IPS-20b (cell line): ENCODE results near the gene RPAIN.
A peak's percentile ranks its signal among the peaks of the same experiment; 100 is the strongest.

ENCODE experiments used
- H3K27ac ChIP-seq: one replicate; pipeline ENCODE4 v1.5.1; 2013; ENCODE audit warnings: low read length
- H3K27me3 ChIP-seq: 2 replicates; pipeline ENCODE4 v1.6.1; 2013; ENCODE audit warnings: mild to moderate bottlenecking, low read length, inconsistent platforms; ENCODE audit not compliant: insufficient read depth
- H3K36me3 ChIP-seq: 2 replicates; pipeline ENCODE4 v1.6.1; 2013; ENCODE audit warnings: low read depth, mild to moderate bottlenecking, inconsistent platforms, low read length, moderate library complexity; ENCODE audit not compliant: insufficient read depth
- H3K4me1 ChIP-seq: 2 replicates; pipeline ENCODE4 v1.6.1; 2013; ENCODE audit warnings: mild to moderate bottlenecking, control low read depth, inconsistent platforms, low read length, moderate library complexity; ENCODE audit not compliant: insufficient read depth
- H3K4me3 ChIP-seq: 2 replicates; pipeline ENCODE4 v1.5.1; 2013; ENCODE audit warnings: mild to moderate bottlenecking, low read length, inconsistent platforms
- H3K9ac ChIP-seq: 2 replicates; pipeline ENCODE4 v1.6.1; 2013; ENCODE audit warnings: low read depth, mild to moderate bottlenecking, inconsistent platforms, low read length, moderate library complexity
- H3K9me3 ChIP-seq: 2 replicates; pipeline ENCODE4 v1.6.1; 2013; ENCODE audit warnings: mild to moderate bottlenecking, low read depth, low read length, inconsistent platforms; ENCODE audit not compliant: insufficient read depth

Gene RPAIN, protein sequence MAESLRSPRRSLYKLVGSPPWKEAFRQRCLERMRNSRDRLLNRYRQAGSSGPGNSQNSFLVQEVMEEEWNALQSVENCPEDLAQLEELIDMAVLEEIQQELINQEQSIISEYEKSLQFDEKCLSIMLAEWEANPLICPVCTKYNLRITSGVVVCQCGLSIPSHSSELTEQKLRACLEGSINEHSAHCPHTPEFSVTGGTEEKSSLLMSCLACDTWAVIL

DNA sequence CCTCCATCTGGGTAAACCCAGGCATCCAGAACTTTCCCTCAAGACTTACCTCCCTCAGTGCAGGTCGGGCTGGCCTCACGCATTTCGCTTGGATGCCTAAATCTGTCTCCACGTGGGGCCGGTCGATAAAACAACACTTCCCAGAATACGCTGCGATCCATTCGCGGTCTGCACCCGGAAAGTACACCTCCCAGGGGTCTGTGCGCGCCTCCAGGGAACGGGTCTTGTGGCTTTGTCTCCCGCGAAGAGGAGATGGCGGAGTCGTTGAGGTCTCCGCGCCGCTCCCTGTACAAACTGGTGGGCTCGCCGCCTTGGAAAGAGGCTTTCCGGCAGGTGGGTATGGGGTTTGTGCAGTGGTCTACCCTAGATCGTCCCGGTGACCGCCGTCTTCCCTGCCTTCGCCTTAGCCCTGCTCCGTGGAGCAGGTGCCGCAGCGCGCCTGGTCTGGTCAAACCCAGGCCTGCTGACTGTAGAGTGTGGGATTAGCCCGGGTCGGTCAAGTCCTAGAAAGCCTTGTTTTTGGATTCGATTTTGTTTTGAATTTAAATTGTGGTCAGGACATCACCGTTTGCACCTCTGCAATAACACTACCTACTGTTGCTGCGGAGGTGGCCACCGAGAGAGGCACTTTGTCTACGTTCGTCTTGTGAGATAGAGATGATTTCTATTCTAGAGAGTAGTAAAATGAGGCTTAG, at the start of gene RPAIN:
Gene RPAIN (plus strand): TSS at position 224 of the 695 bp plus-strand sequence. CDS start 29 bp downstream, at position 253.
- H3K4me3 ChIP-seq = peak within 1 kb of the TSS; percentile 100
- H3K9ac ChIP-seq = peak within 1 kb of the TSS; percentile 99
- no peaks in the 10 kb centered on the region for H3K4me1 ChIP-seq
- no peaks in the 10 kb centered on the region for H3K27me3 ChIP-seq
- H3K27ac ChIP-seq = peak within 1 kb of the TSS; percentile 96
- no peaks in the 10 kb centered on the region for H3K9me3 ChIP-seq
- peaks cover 63% of the 10 kb centered on the region for H3K36me3 ChIP-seq

DNA sequence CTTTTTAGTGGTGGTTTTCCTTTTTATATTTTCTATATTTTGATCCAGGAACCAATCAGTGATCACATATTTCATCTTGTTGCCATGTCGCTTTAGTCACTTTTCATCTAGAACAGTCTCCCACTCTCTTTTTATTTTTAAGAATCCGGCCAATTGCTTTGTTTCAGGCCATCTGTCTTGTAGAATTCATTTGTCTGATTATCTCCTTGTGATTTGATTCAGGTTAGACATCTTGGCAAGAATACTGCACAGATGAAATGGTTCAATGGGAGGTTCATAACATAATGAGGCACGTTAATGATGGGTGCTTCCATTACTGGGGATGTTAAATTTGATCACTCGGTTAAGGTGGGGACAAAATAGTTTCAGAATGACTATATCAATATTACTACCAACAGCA, 49.6 kb upstream of the RPAIN start:
- Histone ChIP-seq H3K36me3 (peaks cover 67% of the 10 kb centered on the region), H3K9me3 (no peaks in the 10 kb centered on the region), H3K4me1 (no peaks in the 10 kb centered on the region), H3K9ac (no peak overlapping the region), H3K27ac (no peak overlapping the region), H3K4me3 (no peak overlapping the region), H3K27me3 (no peaks in the 10 kb centered on the region)

- Histone ChIP-seq H3K4me1 (no peaks in the 10 kb centered on the region), H3K9ac (no peak overlapping the region), H3K36me3 (peaks cover 76% of the 10 kb centered on the region), H3K27me3 (no peaks in the 10 kb centered on the region), H3K4me3 (no peak overlapping the region), H3K27ac (no peak overlapping the region), H3K9me3 (no peaks in the 10 kb centered on the region)
Measured at GRCh38 chr17:5373112-5373511, 46.9 kb upstream of the RPAIN start.

- Histone ChIP-seq H3K27ac (no peak overlapping the region), H3K27me3 (no peaks in the 10 kb centered on the region), H3K9ac (no peak overlapping the region), H3K36me3 (peaks cover 91% of the 10 kb centered on the region), H3K4me1 (no peaks in the 10 kb centered on the region), H3K9me3 (no peaks in the 10 kb centered on the region), H3K4me3 (no peak overlapping the region)
Measured at GRCh38 chr17:5378566-5379207, 41.3 kb upstream of the RPAIN start.

DNA sequence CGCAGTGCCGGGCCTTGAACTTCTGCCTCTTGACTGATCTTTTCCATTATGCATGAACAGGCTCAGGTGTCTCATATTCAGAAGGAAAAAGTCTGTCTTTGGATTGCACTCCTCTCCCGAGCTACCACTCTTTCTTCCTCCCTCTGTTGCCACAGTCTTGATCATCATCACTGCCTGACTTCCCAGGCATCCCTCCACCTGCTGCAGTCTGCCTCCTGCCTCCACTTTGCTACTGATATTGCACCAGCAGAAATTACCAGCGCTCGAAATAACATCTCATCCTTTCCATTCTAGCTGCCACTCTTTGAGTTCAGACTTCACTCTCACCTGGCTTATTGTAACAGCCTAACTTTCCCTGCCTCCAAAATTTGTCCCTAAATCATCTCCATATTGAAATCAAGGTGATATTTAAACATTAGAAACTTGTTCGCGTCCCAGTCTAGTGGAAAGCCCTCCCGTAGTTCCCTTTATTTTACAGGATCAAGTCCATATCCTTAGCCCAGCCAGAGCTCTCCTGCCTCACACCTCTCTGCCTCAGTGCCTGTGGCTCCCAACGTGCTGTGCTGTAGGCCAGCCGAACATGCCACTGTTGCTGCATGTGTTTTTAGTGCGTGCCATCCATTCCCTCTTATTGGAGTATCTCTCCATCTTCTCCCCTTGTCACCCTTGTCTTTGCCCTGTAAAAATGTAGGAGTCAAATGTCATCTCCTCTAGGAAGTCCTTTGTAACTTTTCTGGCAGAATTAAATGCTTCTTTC, 40.5 kb upstream of the RPAIN start:
- no peaks in the 10 kb centered on the region for H3K9me3 ChIP-seq
- H3K9ac ChIP-seq = no peak overlapping the region
- H3K36me3 ChIP-seq = peaks cover 93% of the 10 kb centered on the region
- no peak overlapping the region for H3K27ac ChIP-seq
- H3K4me3 ChIP-seq = no peak overlapping the region
- H3K4me1 ChIP-seq = no peaks in the 10 kb centered on the region
- no peaks in the 10 kb centered on the region for H3K27me3 ChIP-seq

GRCh38 chr17:5380491-5381135, 39.4 kb upstream of the RPAIN start:
- no peaks in the 10 kb centered on the region for H3K4me1 ChIP-seq
- no peaks in the 10 kb centered on the region for H3K9me3 ChIP-seq
- no peaks in the 10 kb centered on the region for H3K27me3 ChIP-seq
- no peak overlapping the region for H3K27ac ChIP-seq
- no peak overlapping the region for H3K4me3 ChIP-seq
- H3K36me3 ChIP-seq = peaks cover 96% of the 10 kb centered on the region
- no peak overlapping the region for H3K9ac ChIP-seq

GRCh38 chr17:5381542-5381941, 38.4 kb upstream of the RPAIN start:
- Histone ChIP-seq H3K4me1 (no peaks in the 10 kb centered on the region), H3K4me3 (no peak overlapping the region), H3K27ac (no peak overlapping the region), H3K27me3 (no peaks in the 10 kb centered on the region), H3K36me3 (peaks cover 98% of the 10 kb centered on the region), H3K9me3 (no peaks in the 10 kb centered on the region), H3K9ac (no peak overlapping the region)

DNA sequence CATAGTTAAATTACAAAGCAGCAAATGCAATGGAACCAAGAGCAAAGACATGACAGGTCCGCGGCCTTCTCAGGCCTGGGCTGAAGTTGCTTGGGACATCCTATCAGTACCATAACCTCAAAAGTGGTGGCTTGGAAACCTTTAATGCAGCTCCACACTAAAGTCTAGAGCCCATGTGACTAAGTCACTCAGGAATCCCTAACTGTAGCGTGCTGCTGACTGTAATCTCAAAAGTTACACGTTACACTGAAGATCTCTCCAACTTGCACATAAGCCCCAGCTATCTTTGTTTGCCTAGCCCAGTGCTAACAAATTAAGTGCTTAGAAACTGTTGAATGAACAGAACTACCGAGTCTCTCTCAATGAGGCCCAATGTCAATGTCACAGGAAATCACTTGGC, 28.3 kb upstream of the RPAIN start:
- H3K4me3 ChIP-seq = no peak overlapping the region
- no peaks in the 10 kb centered on the region for H3K4me1 ChIP-seq
- no peak overlapping the region for H3K9ac ChIP-seq
- H3K27me3 ChIP-seq = no peaks in the 10 kb centered on the region
- H3K27ac ChIP-seq = no peak overlapping the region
- H3K9me3 ChIP-seq = no peaks in the 10 kb centered on the region
- H3K36me3 ChIP-seq = peaks cover 88% of the 10 kb centered on the region

GRCh38 chr17:5396612-5397011, 23.4 kb upstream of the RPAIN start:
- peaks cover 93% of the 10 kb centered on the region for H3K36me3 ChIP-seq
- no peaks in the 10 kb centered on the region for H3K4me1 ChIP-seq
- no peaks in the 10 kb centered on the region for H3K27me3 ChIP-seq

GRCh38 chr17:5399767-5400166, 20.2 kb upstream of the RPAIN start:
- Histone ChIP-seq H3K4me3 (no peak overlapping the region), H3K9me3 (no peaks in the 10 kb centered on the region), H3K9ac (no peak overlapping the region), H3K36me3 (peaks cover 93% of the 10 kb centered on the region), H3K4me1 (no peaks in the 10 kb centered on the region), H3K27me3 (no peaks in the 10 kb centered on the region), H3K27ac (no peak overlapping the region)

More at GRCh38 chr17:5396612-5397011, 23.4 kb upstream of the RPAIN start:
- no peak overlapping the region for H3K4me3 ChIP-seq
- H3K9ac ChIP-seq = no peak overlapping the region
- no peak overlapping the region for H3K27ac ChIP-seq
- no peaks in the 10 kb centered on the region for H3K9me3 ChIP-seq

GRCh38 chr17:5405400-5405799, 14.6 kb upstream of the RPAIN start:
- H3K4me3 ChIP-seq = no peak overlapping the region
- peaks cover 96% of the 10 kb centered on the region for H3K36me3 ChIP-seq
- H3K9ac ChIP-seq = no peak overlapping the region
- H3K27me3 ChIP-seq = no peaks in the 10 kb centered on the region
- no peak overlapping the region for H3K27ac ChIP-seq
- H3K4me1 ChIP-seq = no peaks in the 10 kb centered on the region
- no peaks in the 10 kb centered on the region for H3K9me3 ChIP-seq
